ENCODE data around the gene GAL3ST3.

The GAL3ST3 gene

DNA sequence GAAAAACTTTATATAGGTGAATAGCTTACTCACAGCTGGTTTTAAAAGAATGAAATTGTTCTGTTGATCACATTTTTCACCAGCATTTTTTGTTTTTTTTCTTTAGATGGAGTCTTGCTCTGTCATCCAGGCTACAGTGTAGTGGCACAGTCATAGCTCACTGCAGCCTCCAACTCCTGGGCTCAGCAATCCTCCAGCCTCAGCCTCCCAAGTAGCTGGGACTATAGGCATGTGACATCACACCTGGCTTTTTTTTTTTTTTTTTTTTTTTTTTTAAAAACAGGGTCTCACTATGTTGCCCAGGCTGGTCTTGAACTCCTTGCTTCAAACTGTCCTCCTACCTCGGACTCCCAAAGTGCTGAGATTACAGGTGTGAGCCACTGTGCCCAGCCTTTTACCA, 24.7 kb upstream of the GAL3ST3 start:
- Mint-ChIP-seq H3K4me3 (no peak overlapping the region), H3K4me1 (peaks cover 50% of the 10 kb centered on the region), H3K36me3 (peaks cover 79% of the 10 kb centered on the region), H3K9me3 (no peaks in the 10 kb centered on the region), H3K27ac (peak overlapping the region; percentile 8)
- DNase-seq (ENCODE audit: low spot score in 2 of 2) (no peak), ATAC-seq (no peak)

DNA sequence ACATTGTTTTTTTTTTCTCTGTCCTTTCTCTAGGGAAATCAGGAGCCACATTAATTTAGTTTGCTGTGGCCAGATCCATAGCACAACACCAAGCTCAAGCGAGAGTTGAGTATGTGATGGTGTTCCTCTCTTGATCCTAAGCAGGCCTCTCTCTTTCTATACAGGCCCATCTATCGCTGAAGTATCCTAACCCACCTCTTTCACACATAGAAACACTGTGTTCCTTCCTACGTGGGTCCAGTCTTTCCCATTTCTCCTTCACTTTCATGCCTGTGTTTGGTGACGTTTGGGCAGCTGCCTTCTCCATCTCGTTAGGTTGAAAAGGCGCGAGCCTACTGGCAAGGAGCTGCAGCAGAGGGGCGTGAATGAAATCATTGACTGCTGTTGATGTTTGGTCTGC, 23.6 kb upstream of the GAL3ST3 start:
- peaks cover 50% of the 10 kb centered on the region for H3K4me1 Mint-ChIP-seq
- peaks cover 79% of the 10 kb centered on the region for H3K36me3 Mint-ChIP-seq
- DNase-seq (ENCODE audit: low spot score in 2 of 2) (peak in 1 of 2 donors; percentile 48), ATAC-seq (no peak)
- peak overlapping the region; percentile 96 for H3K27ac Mint-ChIP-seq
- H3K9me3 Mint-ChIP-seq: no peaks in the 10 kb centered on the region
- H3K4me3 Mint-ChIP-seq: peak overlapping the region; percentile 90

DNA sequence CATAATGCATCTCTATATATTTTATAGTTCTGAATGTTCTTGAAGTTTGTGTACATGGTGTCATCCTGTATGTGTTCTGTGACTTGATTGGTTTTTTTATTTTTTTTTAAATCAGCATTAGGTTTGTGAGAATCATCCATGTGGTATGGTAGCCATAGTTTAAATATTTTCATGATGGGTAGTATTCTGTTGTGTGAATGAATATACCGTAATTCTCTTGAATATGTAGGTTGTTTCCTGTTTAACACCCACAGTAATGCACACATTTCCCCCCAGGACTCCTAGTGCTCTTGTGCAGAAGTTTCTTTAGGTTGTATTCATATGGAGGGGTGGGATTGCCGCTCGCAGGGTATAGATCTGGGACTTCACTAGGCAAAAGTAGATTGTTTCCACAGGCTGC, 23.1 kb upstream of the GAL3ST3 start:
- no peak for ATAC-seq
- peak overlapping the region; percentile 90 for H3K4me3 Mint-ChIP-seq
- peaks cover 79% of the 10 kb centered on the region for H3K36me3 Mint-ChIP-seq
- H3K4me1 Mint-ChIP-seq: peaks cover 51% of the 10 kb centered on the region
- H3K27ac Mint-ChIP-seq: peak overlapping the region; percentile 96
- DNase-seq (ENCODE audit: low spot score in 2 of 2): peak in 1 of 2 donors; percentile 48
- H3K9me3 Mint-ChIP-seq: no peaks in the 10 kb centered on the region

DNA sequence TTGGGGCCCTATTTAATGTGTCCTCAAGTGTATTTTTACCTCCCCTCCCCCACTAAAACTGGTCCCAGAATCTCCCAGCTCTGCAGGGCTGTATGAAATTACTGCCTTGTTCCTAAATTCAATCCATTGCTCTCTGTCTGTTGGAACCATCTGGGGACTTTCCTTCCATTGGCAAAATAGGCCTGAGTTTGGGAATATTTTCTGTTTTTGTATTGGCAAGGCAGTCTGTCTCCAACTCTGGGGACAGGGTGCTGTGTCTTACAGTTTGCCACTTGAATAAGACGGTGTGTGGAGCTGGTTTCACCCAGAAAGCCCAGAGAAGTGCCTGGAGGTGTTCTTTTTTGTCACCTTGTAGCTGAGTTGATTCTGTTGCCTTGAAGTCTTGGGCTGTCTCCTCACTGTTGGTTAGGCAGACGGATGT, 22.4 kb upstream of the GAL3ST3 start:
- Mint-ChIP-seq H3K9me3 (no peaks in the 10 kb centered on the region), H3K4me3 (peak overlapping the region; percentile 90), H3K27ac (peak overlapping the region; percentile 96), H3K36me3 (peaks cover 81% of the 10 kb centered on the region), H3K4me1 (peaks cover 57% of the 10 kb centered on the region)
- ATAC-seq (no peak), DNase-seq (ENCODE audit: low spot score in 2 of 2) (peak in 1 of 2 donors; percentile 54)

DNA sequence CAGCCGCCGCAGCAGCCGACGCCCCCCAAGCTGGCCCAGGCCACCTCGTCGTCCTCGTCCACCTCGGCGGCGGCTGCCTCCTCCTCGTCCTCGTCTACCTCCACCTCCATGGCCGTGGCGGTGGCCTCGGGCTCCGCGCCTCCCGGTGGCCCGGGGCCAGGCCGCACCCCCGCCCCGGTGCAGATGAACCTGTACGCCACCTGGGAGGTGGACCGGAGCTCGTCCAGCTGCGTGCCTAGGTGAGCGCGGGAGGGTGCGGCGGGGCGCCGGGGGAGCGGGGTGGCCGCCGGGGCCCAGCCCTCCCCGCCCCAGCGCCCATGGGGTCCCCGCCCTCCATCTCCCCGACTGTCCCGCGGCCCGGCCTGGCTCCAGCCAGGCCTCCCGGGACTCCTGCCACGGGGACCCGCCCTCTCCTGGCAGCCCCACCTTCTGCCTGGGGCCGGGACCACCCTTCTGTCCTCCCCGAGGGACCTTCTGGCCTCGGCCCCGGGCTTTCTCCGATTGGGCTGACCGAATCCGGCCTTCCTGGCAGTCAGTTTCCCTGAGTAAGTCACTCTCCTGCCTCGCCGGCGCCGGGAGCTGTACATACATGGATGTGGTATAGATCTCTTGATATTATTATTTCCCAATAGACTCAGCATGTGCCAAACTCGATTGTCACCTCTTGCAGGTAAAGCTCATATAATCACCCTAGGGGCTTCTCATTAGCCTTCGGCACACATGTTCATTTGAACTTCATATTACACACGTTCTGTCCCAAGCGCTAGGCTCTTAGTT, 21.8 kb upstream of the GAL3ST3 start:
- no peaks in the 10 kb centered on the region for H3K9me3 Mint-ChIP-seq
- DNase-seq (ENCODE audit: low spot score in 2 of 2): peak in 1 of 2 donors; percentile 65
- H3K4me3 Mint-ChIP-seq: peak overlapping the region; percentile 90
- peaks cover 62% of the 10 kb centered on the region for H3K4me1 Mint-ChIP-seq
- peaks cover 81% of the 10 kb centered on the region for H3K36me3 Mint-ChIP-seq
- peak; percentile 12 for ATAC-seq
- H3K27ac Mint-ChIP-seq: peak overlapping the region; percentile 96

DNA sequence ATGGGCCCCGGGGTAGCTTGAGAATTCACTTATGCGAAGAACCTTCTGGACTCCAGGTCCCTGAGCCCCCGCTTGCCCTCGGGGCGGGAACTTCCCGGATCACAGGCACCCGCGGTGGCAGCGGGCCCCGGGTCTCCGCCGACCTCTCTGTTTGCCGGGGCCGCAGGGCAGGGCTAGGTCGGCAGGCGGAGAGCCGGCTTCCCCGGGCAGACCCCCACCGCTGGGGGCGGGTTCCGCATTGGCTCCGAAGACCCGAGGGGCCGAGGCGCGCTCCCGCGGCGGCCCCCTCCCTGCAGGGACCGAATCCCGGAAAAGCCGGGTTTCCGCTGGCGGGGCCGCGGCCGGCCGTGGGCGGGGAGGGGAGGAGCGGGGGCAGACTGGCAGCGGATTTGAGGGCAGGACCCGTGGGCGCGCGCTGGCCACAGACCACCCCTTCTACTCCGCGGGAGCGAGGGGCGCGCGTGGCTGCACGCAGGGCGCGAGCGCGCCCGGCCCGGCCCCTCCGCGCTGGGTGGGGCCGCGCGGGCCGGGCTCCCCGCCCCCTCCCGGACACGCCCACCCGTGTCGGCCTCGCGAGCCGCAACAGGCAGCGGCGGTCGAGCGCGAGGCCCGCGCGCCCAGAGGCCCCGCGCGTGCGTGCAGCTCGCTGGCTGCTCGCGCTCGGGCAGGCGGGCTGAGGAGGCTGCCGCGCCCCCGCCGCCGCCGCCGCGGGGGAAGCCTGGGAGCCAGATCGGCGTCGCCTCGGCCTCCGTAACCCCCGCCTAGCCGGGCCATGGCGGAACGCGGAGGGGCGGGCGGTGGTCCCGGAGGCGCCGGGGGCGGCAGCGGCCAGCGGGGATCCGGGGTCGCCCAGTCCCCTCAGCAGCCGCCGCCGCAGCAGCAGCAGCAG, 21.0 kb upstream of the GAL3ST3 start, which contains the start of gene PACS1:
TSS of gene PACS1 (plus strand) at position 558 of the 889 bp plus-strand sequence. CDS start at position 773, 215 bp downstream.
- Mint-ChIP-seq H3K9me3 (no peaks in the 10 kb centered on the region), H3K36me3 (peaks cover 81% of the 10 kb centered on the region), H3K4me3 (peak within 1 kb of the TSS; percentile 90), H3K27ac (peak within 1 kb of the TSS; percentile 96), H3K4me1 (peaks cover 62% of the 10 kb centered on the region)
- ATAC-seq: peak; percentile 77
- peak; percentile 68 to 92 for DNase-seq (ENCODE audit: low spot score in 2 of 2)

DNA sequence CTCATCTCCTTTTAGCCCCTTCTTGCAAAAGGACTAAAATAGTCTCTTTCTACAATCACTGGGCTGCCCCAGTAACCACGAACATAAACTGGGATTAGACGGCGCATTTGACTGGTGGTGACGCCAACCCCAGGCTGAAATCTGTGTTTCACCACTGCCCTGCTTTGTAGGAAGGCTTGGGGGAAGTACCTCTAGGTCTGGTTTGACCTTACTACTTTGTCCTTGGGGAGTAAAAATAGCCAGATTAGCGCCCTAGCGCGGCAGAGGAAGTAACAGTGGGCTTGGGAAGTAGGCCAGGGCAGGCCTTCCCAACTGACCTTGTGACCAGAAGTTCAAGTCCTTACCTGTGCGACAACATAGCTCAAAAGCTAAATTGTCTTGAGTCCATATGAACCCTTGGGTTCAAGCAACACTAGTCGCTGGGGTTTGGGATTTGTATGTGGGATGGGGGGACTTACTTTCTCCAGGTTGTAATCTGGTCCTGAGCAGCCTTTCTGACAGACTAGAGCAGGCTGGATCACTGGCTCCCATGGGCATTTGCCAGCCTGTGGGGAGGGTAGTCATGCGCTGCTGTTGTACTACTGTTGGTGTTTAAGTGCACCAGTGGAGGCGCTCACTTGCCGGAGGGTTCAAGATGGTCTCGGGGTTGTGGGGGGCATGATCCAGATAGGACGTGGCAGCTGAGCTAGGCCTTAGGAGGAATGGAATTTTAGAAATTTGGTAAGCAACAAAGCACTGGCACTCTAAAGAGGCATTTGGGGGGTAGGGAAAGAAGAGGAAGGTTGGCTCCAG, 20.2 kb upstream of the GAL3ST3 start:
- Mint-ChIP-seq H3K4me3 (peak overlapping the region; percentile 84), H3K4me1 (peaks cover 66% of the 10 kb centered on the region), H3K27ac (peak overlapping the region; percentile 95), H3K9me3 (no peaks in the 10 kb centered on the region), H3K36me3 (peaks cover 81% of the 10 kb centered on the region)
- peak in 1 of 2 donors; percentile 74 for DNase-seq (ENCODE audit: low spot score in 2 of 2)
- ATAC-seq: peak; percentile 46

DNA sequence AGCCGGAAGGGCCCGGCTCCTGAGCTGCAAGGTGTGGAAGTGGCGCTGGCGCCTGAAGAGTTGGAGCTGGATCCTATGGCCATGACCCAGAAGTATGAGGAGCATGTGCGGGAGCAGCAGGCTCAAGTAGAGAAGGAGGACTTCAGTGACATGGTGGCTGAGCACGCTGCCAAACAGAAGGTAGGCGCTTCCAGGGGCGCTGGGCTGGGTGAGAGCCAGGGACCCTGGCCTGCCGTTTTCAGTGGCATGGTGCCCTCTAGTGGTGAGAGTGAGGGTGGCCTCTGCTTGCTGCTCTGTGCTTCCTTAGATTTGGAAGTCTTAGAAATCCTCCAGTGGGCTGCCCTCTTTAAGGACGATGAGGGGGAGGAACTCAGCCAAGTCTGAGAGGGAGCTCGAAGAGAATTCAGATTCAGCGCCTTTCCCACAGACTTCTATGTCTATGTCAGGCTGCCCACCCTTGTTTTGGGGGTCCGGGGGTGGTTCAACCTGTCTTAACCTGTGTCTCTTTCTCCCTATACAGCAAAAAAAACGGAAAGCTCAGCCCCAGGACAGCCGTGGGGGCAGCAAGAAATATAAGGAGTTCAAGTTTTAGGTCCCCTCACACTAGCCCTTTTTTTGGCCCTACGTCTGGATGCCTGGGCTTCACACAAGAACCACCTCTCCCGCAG, 19.3 kb upstream of the GAL3ST3 start:
- ATAC-seq (peak; percentile 53), DNase-seq (ENCODE audit: low spot score in 2 of 2) (peak; percentile 55 to 86)
- Mint-ChIP-seq H3K4me3 (peak overlapping the region; percentile 84), H3K27ac (peak overlapping the region; percentile 95), H3K9me3 (no peaks in the 10 kb centered on the region), H3K36me3 (peaks cover 81% of the 10 kb centered on the region), H3K4me1 (peaks cover 68% of the 10 kb centered on the region)

DNA sequence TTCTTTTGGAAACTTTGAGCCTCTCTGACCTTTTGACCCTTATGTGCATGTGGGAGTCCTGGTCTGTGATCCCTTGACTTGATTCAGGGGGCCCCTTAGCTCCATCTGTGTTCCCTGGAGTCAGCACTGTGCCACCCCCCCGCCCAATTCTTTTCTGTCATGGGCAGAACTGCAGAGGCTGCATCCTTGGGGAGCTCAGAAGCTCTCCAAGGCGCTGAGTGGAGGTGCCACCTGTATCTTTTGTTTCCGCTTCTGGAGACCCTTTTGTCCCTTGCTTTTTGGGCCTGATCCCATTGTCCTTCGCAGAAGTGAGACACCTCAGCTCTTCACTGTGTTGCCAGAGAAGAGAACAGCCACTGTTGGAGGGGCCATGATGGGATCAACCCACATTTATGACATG, 18.7 kb upstream of the GAL3ST3 start:
- Mint-ChIP-seq H3K4me1 (peaks cover 62% of the 10 kb centered on the region), H3K9me3 (no peaks in the 10 kb centered on the region), H3K36me3 (peaks cover 81% of the 10 kb centered on the region), H3K4me3 (no peak overlapping the region), H3K27ac (peak overlapping the region; percentile 95)
- ATAC-seq (no peak), DNase-seq (ENCODE audit: low spot score in 2 of 2) (no peak)

DNA sequence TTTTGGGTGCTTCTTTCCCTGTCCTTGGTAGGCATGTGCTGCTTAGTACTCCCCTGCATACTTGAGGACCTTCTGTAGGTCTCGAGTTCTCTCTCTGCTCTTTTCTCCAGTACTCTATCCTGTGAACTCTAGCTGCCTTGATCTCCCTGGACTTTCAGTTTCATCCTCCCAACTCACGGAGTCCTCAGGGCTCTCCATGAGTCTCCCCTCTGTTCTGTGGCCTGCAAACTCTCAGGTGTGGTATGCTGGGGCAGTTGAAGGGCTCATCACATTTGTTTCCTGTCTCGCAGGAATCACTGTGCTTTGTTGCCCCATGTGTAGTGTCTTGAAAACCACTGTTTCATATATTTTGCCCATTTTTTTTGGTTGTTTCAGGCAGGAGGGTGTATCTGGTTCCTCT, 17.8 kb upstream of the GAL3ST3 start:
- no peak overlapping the region for H3K4me3 Mint-ChIP-seq
- ATAC-seq (no peak), DNase-seq (ENCODE audit: low spot score in 2 of 2) (no peak)
- peaks cover 87% of the 10 kb centered on the region for H3K36me3 Mint-ChIP-seq
- H3K9me3 Mint-ChIP-seq: no peaks in the 10 kb centered on the region
- H3K4me1 Mint-ChIP-seq: peaks cover 53% of the 10 kb centered on the region
- H3K27ac Mint-ChIP-seq: peak overlapping the region; percentile 95

DNA sequence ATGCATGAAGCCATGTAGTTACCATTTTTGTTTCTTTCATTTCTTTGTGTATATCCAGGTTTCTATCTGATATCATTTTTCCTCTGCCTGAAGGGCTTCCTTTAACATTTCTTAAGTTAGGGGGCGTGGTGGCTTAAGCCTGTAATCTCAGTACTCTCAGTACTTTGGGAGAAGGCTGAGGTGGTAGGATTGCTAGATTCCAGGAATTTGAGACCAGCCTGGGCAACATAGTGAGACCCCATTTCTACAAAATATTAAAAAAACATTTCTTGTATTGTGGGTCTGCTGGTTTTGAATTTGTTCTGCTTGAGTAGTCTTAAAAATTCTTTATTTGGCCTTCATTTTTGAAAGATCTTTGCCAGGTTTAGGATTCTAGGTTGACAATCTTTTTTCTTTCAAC, 15.6 kb upstream of the GAL3ST3 start:
- H3K4me3 Mint-ChIP-seq: no peak overlapping the region
- peak overlapping the region; percentile 62 for H3K27ac Mint-ChIP-seq
- H3K4me1 Mint-ChIP-seq: peaks cover 65% of the 10 kb centered on the region

DNA sequence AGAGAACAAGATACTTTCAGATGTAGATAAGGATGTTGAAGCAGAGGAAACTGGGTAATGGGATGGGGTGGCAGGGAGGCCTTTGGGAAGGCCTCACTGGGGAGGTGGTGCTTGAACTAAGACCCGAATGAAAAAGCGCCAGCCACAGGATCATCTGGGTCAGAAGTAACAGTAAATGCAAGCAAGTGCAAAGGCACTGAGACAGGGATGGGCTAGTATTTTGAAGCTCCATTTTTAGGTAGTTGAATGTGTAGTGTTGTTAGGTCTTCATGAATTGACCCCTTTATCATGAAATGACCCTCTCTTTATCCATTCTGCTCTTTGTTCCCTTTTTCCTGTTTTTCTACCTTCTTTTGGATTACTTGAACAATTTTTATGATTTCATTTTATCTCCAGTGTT, 14.9 kb upstream of the GAL3ST3 start:
- no peaks in the 10 kb centered on the region for H3K9me3 Mint-ChIP-seq
- H3K4me3 Mint-ChIP-seq: no peak overlapping the region
- ATAC-seq: no peak
- peaks cover 100% of the 10 kb centered on the region for H3K36me3 Mint-ChIP-seq
- H3K27ac Mint-ChIP-seq: peak overlapping the region; percentile 62
- H3K4me1 Mint-ChIP-seq: peaks cover 65% of the 10 kb centered on the region
- no peak for DNase-seq (ENCODE audit: low spot score in 2 of 2)

More for the DNA sequence above, 15.6 kb upstream of the GAL3ST3 start:
- H3K36me3 Mint-ChIP-seq: peaks cover 100% of the 10 kb centered on the region
- DNase-seq (ENCODE audit: low spot score in 2 of 2) (no peak), ATAC-seq (no peak)
- no peaks in the 10 kb centered on the region for H3K9me3 Mint-ChIP-seq

DNA sequence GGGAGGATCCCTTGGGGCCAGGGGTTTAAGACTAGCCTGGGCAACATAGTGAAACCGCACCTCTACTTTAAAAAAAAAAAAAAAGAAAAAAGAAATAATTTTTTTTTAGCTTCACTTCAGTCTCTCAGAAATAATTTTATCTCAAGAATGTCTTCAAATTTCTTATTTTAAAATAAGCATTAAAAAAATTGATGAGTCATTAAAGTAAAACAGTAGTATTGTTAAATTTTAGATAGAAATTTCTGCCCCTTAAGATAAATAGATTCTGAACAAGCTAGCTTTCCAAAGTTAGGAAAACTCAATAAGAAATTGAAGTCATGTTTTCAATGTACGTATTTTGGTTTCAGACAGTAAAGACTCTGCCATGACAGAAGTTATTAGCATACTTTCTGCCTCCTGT, 13.4 kb upstream of the GAL3ST3 start:
- Mint-ChIP-seq H3K9me3 (no peaks in the 10 kb centered on the region), H3K36me3 (peaks cover 100% of the 10 kb centered on the region), H3K27ac (peak overlapping the region; percentile 62), H3K4me1 (peaks cover 61% of the 10 kb centered on the region), H3K4me3 (no peak overlapping the region)
- no peak for DNase-seq (ENCODE audit: low spot score in 2 of 2)
- ATAC-seq: no peak

DNA sequence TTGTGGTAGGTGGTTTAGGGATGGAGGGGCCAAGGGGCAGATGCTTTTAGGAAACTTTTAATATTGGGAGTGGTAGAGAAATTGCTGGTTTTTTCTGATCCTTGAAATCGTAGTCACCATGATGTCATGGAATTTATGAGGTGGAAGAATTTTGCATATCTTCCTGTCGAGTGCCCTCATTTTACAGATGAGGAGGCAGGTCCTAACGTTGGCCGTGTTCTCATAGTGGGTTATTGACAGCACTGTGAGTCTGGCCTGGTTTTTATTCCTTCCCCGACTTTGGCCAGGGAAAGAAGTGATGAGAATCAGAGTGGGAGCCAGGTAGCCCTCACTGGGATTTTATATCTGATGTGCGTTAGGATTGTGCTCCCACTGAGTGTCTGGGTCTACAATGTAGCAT, 12.3 kb upstream of the GAL3ST3 start:
- Mint-ChIP-seq H3K4me1 (peaks cover 55% of the 10 kb centered on the region), H3K27ac (peak overlapping the region; percentile 91), H3K9me3 (no peaks in the 10 kb centered on the region), H3K36me3 (peaks cover 100% of the 10 kb centered on the region), H3K4me3 (no peak overlapping the region)
- DNase-seq (ENCODE audit: low spot score in 2 of 2): no peak
- ATAC-seq: peak; percentile 47

All from stimulated activated effector memory CD8-positive, alpha-beta T cell treated with anti-CD3 and anti-CD28 coated beads, Interleukin-12 subunit alpha, Interleukin-12 subunit beta, amount 100 ng/mL, for 72 hours (primary cell).